ENCODE results near the gene ACADSB.
A peak's percentile ranks its signal among the peaks of the same experiment; 100 is the strongest.

The ACADSB gene

GRCh38 chr10:123042708-123043408, 34.1 kb downstream of the ACADSB start:
- no peak for DNase-seq (ENCODE audit: low spot score)

DNA sequence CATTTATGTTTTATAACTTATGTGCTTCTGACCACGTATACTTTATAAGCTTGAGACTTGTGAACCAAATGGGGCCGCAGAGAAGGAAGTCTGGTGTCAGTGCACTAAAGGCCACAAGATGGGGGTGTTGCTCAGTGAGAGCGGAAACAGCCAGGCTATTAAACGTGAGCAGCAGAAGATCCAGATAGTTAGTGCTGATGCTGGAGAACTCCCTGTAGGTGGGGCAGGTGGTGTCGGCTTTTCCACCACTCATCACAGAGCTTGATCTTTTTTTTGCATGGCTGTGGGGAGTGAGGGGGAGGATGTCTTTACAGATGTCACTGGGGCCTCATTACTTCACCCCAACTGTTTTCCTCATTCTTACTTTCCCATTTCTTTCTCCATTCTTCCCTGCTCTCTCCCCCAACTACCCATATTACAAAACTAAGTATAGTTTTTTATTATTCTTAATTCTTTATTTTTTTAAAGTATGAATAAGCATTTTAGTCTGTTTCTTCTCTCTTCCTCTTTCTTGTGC, 34.7 kb downstream of the ACADSB start:
- DNase-seq (ENCODE audit: low spot score): peak; percentile 90

GRCh38 chr10:123044391-123044790, 35.6 kb downstream of the ACADSB start:
- no peak for DNase-seq (ENCODE audit: low spot score)

- DNase-seq (ENCODE audit: low spot score): no peak
Observed at GRCh38 chr10:123045961-123046731, 37.3 kb downstream of the ACADSB start.

- DNase-seq (ENCODE audit: low spot score): no peak
Observed at GRCh38 chr10:123057968-123058367, 49.2 kb downstream of the ACADSB start.

DNA sequence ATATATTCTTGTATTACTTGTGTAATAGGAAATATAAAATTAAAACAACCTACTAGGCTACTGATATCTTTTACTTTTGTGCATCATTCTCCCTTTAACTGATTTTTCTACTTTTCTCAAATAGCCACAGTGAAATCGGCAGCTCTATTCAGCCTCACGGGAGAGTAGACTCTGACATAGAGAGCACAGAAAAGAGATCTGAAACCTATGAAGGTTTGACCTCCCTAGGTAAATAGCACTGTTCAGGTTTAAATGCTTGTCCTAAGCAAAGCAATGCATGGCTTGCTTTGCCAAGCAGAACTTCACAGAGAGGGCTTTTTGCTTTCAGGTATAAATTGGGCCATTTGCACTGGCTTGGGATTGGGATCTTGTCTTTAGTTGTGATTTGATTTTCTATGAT, 53.1 kb downstream of the ACADSB start:
- DNase-seq (ENCODE audit: low spot score): no peak

DNA sequence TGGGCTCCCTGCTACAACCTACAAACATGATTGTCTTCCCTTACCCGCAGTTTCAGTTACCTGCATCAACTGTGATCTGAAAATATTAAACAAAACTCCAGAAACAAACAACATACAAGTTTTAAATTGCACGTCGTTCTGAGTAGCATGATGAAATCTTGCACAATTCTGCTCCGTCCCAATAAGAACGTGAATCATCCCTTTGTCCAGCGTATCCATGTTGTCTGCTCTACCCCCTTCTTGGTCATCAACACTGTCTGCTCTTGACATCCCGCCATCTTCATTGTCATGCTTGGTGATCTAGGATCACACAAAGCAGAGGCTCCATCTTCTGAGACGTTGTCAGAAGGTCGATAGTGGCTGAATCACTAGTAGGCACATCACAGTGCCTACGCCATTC, 53.9 kb downstream of the ACADSB start:
- DNase-seq (ENCODE audit: low spot score): no peak

GRCh38 chr10:123068087-123068853, 59.5 kb downstream of the ACADSB start:
- DNase-seq (ENCODE audit: low spot score): no peak

- peak; percentile 46 for DNase-seq (ENCODE audit: low spot score)
Observed at GRCh38 chr10:123069246-123069986, 60.6 kb downstream of the ACADSB start.

DNA sequence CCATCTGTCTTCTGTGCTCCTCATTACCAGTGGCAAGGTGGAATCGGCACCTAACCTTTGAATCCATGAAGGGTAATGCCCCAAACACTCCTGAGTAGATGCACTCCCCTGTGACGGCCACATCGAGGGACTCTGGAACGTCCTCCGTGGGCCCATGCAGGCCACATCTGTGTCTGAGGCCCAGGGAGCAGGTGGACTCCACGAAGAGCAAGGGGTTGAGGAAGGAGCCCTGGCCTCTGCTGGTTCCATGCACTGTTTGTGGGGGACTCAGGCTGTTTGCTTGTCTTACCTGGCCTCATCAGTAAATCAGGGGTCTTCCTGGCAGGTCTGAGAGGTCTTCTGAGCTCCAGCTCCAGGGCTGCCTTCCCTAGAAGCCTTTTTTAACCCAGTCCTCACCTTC, 64.4 kb downstream of the ACADSB start:
- DNase-seq (ENCODE audit: low spot score): no peak

DNA sequence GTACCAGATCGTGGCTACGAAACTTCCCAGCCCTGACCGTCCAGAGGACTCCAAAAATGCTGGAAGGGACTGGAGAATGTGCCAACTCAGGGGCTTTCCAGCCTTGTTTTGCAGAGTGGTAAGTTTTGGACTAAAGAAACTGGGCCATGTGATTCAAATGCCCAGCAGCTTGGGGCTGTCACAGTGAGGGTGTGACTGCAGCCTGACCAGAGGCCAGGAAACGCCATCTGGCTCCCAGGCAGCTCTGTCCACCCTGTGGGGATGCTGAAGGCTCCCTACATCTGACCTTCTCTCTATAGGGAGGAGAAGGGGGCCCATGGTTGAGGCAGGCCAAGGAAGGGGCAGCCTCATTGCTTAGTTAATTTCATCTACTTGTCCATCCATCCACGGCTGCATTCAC, 65.4 kb downstream of the ACADSB start:
- no peak for DNase-seq (ENCODE audit: low spot score)

DNA sequence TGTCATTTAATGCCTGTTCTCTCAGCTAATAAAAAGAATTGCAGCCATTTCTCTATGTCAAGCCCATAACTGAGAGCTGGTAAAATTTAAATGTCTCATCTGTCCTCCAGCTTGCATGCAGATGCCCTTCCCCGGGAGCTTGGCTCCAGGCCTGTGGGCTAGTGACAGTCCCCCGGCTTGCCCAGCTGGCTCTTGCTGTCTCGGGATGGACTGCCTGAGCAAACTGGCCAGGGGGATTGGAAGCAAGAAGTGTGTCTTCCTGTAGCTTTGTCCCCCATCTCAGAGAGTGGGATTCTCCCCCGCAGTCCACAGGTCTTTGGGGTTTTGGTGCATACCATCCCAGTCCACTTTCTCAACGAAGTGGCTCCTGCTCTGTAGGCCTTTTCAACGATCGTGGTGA, 73.1 kb downstream of the ACADSB start:
- DNase-seq (ENCODE audit: low spot score): no peak

DNA sequence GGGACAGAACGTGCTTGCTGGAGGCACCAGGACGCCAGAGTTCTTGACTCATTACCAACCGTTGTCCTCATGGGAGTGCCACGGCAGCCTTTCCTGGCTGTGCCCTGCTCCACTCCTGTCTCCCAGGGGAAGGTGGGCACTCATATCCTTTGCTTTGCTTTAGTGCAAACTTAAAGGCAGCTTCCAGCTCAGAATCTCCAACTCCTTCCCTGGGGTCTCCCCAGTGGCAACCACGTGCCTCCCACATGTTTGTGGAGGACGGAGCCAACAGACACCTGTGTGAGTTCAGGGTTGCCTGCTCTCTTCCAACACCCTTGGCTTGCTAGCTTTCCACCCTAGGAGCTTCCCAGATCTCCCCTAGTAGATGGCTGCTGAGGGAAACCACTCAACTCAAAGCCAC, 75.0 kb downstream of the ACADSB start:
- DNase-seq (ENCODE audit: low spot score): no peak

DNA sequence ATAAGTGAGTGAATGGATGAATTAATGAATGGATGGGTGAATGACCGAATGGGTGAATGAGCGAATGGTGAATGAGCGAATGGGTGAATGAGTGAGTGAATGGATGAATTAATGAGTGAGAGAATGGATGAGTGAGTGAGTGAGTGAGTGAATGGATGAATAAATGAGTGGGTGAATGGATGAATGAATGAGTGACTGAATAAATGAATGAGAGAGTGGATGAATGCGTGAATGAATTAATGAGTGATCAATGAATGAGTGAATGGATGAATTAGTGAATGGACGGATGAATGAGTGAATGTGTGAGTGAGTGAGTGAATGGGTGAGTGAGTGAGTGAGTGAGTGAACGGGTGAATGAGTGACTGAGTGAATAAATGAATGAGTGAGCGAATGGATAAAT, 77.5 kb downstream of the ACADSB start:
- DNase-seq (ENCODE audit: low spot score): no peak

GRCh38 chr10:123087348-123087747, 78.5 kb downstream of the ACADSB start:
- DNase-seq (ENCODE audit: low spot score): no peak

DNA sequence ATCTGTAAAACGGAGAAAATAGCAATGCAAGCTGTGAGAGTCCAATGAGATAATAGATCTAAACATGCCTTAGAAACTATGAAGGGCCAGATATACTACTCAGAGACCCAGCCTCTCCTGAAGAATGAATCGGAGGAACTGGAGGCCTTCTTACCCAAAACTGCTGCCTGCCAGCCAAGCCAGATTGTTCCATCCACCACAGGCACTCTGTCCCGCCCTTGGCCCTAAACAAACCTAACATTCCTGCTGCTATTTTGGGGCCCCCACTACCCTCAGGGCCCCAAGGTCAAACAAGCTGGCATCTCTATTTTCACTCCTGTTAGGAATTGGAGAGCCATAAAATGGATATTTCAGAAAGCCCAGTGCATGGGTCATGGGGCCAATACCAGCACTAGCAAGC, 79.0 kb downstream of the ACADSB start:
- no peak for DNase-seq (ENCODE audit: low spot score)

DNA sequence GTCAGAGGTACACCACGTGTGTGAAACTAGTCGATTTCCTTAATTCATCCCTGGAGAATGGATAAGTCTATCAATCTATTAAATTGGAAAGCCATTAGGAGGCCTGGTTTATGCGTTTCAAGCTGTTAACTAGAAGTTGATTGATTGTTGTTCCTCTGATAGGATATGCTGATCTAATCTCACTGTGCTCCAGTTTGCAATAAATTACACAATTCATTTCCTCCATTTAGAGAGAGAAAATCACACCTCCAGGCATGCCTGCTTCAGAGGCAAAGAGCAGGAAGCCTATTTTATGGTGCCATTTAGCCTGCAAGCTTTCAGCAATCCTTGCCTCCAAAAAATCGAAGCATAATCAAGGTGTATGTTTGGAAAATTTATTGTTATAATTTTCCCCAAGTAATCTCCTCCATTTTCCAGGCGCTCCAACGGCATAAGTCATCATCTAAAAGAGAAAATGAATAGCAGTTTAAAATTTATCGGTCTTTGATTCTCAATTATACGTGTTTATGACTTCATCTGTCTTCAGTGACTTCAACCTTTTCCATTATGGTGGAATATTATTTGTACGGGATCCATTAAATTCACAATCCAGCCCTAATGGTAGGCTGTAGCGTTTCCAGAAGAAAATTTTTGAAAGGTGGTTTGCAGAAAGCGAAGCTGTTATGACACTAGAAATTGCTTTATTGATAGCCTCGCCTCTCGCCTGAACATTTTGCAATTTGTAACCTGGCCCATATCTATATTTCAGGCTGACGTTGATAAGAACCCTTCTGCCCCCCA, 84.0 kb downstream of the ACADSB start:
- DNase-seq (ENCODE audit: low spot score): no peak

DNA sequence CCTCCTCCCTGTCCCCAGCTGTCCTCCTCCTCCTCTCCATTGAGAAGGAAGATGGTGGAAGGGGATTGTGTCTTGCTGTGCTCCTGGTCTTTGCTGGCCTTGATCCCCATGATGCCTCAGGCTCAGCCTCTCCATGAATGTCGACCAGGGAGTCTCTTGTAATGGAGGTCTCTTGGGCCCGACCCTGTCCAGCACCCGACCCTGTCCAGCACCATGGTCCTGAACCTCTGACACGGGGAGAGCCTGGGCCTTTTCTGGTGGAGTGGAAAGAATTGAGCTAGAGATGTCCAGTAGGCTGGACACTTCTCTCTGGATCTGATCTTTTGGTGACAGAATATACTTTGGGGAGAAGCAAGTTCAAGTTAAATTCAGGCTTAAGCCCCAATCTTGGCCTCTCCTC, 84.7 kb downstream of the ACADSB start:
- no peak for DNase-seq (ENCODE audit: low spot score)

GRCh38 chr10:123096452-123096851, 87.6 kb downstream of the ACADSB start:
- peak; percentile 18 for DNase-seq (ENCODE audit: low spot score)

GRCh38 chr10:123097039-123097438, 88.2 kb downstream of the ACADSB start:
- no peak for DNase-seq (ENCODE audit: low spot score)

All from Ammon's horn (tissue), 1 donor.